Middle frontal gyrus (tissue), 1 donor: Measurements from ENCODE around the gene PIP5K1B.

ENCODE experiments used
- DNase-seq: peaks from one replicate; pipeline ENCODE4 v3.0.0-alpha.2; 2015; ENCODE audit warnings: low spot score; ENCODE audit errors: extremely low spot score

PIP5K1B gene

GRCh38 chr9:68738358-68738757, 33.3 kb downstream of the PIP5K1B start:
- DNase-seq, result no peak

GRCh38 chr9:68739621-68740174, 34.7 kb downstream of the PIP5K1B start:
- no peak for DNase-seq

GRCh38 chr9:68740561-68740960, 35.5 kb downstream of the PIP5K1B start:
- no peak for DNase-seq

- DNase-seq, result no peak
Observed at GRCh38 chr9:68741234-68741633, 36.2 kb downstream of the PIP5K1B start.

DNA sequence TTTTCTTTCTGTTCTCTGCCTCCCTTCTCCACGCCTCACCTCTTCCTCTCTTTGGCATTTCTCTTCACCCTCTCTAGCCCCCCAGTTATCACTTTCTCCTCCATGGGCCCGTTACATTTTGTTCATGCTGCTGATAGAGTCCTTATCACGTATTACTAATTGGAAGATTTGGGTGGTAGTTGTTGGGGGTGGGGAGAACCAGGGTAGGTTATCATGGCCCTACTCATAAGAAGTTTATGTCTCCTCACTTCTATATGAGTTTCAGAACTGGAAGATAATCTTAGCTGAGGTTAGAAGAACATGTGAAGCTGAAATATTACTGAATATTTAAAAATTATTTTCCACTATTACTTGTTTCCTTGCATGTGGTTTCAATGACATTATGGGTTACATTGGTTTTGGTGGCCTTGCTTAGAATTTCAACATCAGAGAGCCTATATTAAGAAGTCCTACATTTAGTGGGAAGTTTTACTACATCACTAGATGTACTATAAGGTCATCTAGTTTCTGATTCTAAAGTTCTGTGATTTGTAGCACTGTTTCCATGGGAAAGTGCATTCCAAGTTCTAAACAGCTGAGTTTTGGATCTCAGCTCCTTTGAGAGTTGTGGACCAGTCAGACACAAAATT, 36.8 kb downstream of the PIP5K1B start:
- DNase-seq, result no peak

- DNase-seq, result no peak
Observed at GRCh38 chr9:68742333-68742730, 37.3 kb downstream of the PIP5K1B start.

DNA sequence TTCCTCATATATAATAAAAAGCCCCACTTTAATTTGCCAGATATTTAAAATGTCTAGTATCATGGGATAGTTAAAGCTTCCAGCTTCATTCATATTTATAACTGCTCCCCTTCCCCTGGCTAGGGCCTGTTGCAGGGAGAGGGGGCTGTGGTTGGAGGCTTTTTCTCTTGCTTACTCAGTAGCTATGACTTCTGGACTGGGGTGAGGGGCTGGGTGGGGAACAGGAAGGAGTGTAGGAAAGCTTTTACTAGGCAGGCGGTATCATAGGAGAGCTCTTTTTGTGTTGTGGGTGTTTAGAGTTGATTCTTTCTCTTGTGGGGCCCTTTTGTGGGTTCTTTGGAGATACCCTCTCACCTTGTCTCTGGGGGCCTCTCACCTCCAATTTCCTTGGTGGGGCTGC, 39.4 kb downstream of the PIP5K1B start:
- DNase-seq, result no peak

DNA sequence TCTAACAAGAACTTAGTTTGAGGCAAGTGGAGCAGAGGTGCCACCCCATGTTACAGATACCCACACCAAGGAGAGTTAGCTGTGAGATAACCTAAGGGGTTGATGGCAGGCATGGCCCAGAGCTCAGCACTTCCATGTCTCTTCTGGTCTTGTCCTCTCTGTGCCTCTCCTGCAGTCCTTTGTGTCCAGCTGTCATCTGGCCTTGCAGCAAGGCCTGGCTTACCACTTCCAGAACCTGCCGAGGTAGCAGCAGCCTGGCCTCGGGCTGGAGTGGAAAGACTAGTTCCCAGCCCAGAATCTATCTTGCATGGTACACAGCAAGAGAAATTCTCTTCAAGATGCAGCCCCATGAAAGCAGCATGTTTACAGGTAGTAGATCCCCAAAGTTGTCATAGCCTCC, 41.5 kb downstream of the PIP5K1B start:
- DNase-seq, result no peak

DNA sequence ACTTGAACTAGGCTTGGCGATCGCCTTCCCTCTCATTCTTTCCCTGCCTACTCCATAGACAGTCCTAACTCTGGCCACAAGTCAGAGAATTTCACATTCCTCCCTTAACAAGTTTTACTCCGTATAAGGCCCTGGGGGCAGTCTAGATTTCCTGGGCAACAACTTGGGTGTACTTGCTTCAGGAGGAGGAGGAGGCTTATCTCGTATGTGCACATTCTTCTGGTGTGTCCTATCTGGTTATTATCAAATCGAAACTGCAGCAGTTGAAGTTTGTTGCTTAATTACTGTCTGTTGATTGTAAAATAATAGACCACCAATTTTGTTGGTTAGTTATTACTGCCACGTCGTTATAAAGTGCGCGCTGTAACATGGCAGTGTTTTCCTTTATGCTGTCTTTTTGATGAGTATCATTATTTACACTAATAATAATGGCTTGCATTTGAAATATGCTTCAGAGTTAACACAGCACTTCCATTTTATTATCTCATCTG, 42.0 kb downstream of the PIP5K1B start:
- DNase-seq, result no peak

DNA sequence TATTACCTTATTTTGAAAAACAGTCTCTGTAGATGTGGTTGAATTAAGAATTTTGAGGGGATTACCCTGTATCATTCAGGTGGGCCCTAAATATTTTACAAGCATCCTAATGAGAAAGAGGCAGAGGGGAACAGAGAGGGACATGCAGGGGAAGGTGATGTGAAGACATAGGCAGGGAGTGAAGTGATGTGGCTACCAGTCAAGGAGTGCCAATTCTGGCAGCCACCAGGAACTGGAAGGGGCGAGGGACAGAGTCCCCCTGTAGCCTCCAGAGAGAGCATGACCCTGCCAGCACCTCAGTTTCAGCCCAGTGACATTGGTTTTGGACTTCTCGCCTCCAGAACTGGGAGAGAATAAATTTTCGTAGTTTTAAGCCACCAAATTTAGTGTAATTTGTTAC, 44.1 kb downstream of the PIP5K1B start:
- DNase-seq, result no peak

- DNase-seq, result no peak
Observed at GRCh38 chr9:68749579-68750159, 44.6 kb downstream of the PIP5K1B start.

GRCh38 chr9:68750255-68750654, 45.2 kb downstream of the PIP5K1B start:
- DNase-seq, result no peak

DNA sequence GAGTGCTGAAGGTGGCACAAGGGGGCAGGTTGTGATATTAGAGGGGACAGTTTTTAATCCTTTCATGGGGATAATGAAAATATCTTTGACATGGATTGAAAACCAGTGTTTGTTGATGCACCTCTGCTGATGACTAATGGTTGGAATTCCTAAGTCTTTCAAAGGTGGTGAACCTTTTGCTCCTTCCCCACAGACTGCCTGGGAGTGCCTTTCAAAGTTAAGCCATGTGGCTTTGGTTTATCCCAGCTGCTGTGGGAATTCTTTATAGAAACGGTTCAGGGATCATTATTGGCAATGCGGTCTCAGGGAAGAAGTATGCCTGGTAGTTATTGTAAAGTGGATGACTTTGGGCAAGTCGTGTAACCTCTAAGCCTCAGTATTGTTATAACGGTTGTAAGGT, 45.7 kb downstream of the PIP5K1B start:
- DNase-seq, result no peak

GRCh38 chr9:68751556-68751955, 46.5 kb downstream of the PIP5K1B start:
- DNase-seq, result no peak

DNA sequence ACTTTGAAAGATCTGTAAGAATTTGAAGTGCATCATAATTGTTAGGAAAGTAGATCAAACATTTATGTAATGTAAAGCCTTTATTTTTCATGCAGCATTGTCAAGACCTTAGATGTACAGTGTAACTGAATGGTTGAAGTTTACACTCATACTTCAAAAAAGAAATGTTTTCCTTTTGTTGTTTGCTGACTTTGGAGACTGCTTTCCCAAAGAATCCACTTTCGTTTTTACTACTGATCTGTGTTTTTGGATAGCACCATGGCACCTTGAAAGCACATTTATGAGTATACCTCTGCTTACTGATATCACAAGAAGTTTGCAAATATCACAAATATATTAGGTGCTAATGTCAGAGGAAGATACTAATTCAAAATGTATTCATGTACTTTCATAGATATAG, 50.0 kb downstream of the PIP5K1B start:
- DNase-seq, result no peak

- no peak for DNase-seq
Observed at GRCh38 chr9:68755752-68756151, 50.7 kb downstream of the PIP5K1B start.

- DNase-seq, result no peak
Observed at GRCh38 chr9:68759981-68760673, 55.1 kb downstream of the PIP5K1B start.

DNA sequence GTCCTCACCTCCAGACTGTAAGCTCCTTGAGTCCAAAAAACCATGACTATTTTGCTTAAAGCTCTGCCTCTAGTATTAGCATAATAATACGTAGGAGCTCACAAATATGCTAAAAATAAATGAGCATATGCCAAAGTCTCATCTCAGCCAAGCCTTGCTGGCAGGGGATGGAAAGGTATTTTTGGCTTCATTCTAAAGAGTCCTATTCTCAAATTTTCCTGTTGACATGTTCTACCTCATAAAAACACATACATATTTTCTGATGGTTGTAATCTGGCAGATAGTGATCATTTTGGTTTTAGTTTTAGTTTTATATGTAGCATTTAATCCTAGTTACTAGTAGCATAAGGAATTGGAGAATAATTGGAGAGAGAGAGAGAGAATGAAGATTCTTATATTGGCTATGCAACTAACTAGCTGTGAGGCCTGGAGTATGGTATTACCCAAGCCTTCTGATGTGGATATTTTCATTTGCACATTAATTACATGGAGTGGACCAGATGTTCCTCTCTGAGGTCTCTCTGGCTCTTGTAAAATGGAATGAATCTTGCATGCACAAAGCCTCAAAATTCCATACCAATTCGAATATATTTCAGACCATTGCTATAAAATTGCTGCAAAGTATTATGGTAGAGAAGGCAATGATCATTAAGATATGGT, 55.8 kb downstream of the PIP5K1B start:
- DNase-seq, result no peak

GRCh38 chr9:68762570-68762969, 57.5 kb downstream of the PIP5K1B start:
- no peak for DNase-seq

DNA sequence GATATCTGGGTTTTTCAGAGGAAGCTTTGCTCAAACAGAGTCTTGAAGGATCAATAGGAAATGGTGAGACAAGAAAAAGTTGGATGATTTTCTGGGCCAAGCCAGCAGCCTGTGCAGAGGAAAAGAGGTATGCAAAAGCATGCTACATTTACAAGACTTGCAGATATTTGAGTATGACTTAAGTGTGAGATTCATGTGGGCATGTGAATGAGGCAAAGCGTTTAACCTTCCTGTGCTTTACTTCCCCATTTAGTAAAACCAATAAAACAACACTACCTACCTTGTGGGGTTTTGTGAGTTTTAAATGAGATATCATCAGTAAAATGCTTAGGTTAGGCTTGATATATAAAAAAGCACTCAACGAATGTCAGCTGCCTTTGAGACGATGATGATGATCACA, 58.1 kb downstream of the PIP5K1B start:
- no peak for DNase-seq

GRCh38 chr9:68768619-68769018, 63.6 kb downstream of the PIP5K1B start:
- no peak for DNase-seq

DNA sequence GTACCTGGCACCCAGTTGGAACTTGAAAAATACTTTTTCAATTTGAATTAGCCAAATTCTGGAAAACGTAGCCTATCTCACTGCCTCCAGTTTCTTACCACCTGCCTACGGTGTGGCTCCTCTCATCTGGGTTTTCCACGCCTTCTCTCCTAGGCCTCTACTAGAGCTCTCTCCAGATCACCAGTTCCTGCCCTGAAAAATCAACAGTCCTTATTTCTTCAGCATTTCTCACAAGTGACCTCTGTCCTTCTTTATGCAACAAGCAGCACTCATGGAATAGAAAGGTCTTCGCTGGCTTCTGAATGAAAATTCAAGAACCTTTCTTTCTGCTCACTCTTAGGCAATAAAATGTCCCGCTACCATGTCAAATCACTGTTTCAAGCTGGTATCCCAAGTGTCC, 64.8 kb downstream of the PIP5K1B start:
- DNase-seq, result no peak
